NCI-H748 (cell line): ENCODE results near the gene SLC39A3.
A peak's percentile ranks its signal among the peaks of the same experiment; 100 is the strongest.

Experiments used
- DNase-seq: peaks from one replicate; lab custom pipeline; 2025; ENCODE audit not compliant: unreplicated experiment; lab: John Stamatoyannopoulos, UW

Gene SLC39A3, protein sequence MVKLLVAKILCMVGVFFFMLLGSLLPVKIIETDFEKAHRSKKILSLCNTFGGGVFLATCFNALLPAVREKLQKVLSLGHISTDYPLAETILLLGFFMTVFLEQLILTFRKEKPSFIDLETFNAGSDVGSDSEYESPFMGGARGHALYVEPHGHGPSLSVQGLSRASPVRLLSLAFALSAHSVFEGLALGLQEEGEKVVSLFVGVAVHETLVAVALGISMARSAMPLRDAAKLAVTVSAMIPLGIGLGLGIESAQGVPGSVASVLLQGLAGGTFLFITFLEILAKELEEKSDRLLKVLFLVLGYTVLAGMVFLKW

DNA sequence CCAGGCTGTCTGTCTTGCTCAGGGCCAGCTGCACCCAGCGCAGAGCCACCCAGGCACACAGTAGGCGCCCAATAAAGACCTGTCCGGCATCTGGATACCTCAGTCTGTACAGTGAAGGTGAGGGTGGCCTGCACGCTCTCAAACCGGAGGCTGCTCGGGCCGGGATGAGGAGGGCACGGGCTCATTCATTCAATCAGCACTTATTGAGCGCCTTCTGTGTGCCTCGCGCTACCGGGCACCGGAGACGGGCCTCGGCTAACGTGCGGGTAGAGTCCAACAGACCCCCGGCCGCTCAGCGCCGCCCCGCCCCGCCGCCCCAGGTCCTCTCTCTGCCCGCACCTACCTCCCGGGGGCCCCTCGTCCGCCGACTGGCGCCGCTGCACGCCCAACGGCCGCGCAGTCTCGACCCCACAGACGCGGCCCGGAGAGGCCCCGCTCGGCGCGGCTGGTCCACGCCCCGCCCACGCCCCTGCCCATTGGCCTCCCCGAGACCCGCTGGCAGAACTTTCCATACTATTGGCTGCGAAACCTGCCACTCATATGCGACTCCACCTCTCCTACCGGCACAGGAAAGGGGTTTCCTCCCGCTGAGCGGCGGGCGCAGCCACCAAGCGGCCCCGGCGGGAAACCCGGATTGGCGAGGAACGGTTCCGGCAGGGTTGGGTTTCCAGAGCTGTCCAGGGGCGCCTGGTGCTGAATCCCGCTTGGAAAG lies at the start of gene SLC39A3:
Gene SLC39A3 (minus strand): TSS at position 416 of the 712 bp plus-strand sequence. CDS start 2,760 bp downstream, outside the sequence.
- peak; percentile 93 for DNase-seq

DNA sequence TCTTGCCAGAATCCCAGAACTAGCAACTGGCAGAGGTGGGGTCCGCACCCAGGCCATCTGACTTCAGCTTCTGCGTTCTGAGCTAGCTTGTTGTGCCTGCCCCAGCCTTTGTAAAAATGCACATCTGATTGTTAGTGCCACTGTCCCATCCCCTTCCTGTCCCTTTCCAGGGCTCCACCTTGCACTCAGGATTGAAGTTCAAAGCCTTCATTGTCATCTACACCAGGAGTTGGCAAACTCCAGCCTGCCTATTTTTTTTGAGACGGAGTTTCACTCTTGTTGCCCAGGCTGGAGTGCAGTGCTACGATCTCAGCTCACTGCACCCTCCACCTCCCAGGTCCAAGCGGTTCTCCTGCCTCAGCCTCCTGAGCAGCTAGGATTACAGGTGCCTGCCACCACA lies 48.4 kb upstream of the SLC39A3 start:
- no peak for DNase-seq

DNA sequence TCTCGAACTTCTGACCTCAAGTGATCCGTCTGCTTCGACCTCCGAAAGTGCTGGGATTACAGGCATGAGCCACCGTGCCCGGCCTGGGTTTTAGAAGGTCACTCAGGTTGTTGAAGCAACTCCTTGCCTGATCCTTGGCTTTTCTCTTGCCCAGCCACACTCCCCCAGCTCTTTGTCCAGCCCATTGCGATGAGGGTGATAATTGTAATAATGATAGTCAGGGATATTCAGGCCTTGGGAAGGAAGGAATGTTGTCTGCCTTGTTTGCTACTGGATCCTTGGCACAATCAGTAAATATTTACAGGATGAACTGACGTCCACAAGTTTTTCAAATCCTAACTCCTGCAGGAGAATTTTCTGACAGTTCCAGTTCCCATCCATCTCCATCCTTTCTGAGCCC lies 47.3 kb upstream of the SLC39A3 start:
- DNase-seq = no peak

DNA sequence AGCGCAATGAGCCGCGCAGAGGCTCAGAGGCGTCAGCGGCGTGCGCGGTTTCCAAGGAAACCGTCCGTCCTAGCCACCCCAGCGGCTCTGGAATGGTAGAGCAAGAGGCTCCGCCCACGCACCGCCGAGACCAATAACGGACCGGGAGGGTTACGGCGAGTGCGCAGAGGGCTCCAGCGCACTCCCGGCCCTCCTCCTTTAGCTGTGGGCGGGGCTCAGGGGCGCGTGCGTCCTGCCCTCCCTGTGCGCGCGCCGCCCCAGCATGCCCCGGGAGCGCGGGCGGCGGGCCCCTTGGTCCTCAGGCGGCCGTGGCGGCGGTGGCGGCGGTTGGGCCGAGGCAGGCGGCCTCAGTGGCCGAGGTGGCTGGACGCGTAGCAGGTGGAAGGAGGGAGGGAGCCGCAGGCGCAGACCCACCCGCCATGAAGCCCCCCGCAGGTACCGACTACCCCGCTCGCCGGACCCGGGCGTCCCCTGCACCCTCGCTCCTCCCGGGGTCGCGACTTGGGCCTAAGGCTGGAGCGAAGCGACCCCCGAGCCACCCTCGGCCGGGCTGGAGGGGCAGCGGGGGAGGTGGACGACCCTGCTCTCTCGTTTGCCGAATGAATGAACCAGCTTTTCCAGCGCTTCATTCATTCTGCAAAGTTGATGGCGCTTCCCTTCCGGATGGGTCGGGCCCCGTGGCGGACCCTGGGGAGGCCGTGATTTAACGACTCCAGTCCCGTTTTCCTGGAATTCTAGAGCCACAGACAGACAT lies 45.6 kb upstream of the SLC39A3 start, which contains the start of gene THOP1:
Gene THOP1 (plus strand): TSS at position 260 of the 754 bp plus-strand sequence. CDS start 160 bp downstream, at position 420.
- DNase-seq = peak; percentile 98

DNA sequence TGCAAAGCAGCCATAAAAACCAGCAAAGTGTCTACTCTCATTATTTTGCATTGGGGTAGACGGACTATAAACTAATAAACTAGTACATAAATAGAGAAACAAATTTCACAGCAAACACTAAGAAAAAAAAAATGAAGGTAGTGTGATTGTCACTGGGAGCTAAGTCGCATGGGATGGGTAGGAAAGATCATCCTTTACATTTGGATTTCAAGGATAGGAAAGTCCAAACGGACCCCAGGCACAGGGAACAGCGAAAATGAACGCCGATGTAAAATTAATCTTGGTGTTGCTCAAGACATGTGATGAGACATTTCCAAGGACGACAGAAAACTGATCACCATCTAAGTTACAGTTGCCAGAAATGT lies 43.9 kb upstream of the SLC39A3 start:
- DNase-seq = no peak

DNA sequence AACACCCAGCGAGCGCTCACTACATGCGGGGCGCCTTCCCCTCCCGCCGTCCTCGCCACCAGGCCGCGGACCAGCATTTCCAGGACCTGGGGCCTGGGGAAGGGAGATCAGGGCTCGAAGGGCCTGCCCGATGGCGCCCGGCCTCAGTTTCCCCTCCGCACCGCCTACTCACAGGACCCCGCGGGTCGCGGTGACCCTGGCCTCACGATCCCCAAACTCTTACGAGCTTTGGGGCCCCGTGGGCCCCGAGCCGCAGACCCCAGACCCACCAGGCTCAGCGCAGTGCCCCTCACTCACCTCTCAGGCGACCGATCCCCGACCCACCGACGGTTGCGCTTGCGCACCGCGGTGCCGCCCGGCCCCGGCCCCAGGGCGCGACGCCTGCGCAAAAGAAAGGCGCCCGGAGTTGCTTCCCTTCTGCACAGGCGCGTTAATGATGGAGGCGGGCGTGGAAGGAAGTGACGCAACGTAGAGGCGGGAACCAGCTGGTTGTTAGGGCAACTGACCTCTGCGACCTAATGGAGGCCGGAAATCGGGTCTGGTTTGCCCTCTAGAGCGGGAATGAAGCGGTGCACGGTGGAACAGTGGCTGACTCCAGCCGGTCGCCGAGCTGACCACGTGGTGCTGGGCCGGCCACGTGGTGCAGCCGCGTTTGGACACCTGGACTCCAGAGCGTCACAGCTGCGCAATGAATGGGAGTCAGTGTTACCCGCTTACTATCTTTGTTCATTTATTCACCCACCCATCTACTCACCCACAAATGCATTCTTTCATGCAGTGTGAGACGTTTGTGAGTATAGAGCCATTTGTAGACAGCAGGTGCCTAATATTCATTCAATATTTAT lies 43.3 kb upstream of the SLC39A3 start, which contains the start of gene SGTA:
Gene SGTA (minus strand): TSS at position 338 of the 845 bp plus-strand sequence. CDS start 14,205 bp downstream, outside the sequence.
- DNase-seq = peak; percentile 98

DNA sequence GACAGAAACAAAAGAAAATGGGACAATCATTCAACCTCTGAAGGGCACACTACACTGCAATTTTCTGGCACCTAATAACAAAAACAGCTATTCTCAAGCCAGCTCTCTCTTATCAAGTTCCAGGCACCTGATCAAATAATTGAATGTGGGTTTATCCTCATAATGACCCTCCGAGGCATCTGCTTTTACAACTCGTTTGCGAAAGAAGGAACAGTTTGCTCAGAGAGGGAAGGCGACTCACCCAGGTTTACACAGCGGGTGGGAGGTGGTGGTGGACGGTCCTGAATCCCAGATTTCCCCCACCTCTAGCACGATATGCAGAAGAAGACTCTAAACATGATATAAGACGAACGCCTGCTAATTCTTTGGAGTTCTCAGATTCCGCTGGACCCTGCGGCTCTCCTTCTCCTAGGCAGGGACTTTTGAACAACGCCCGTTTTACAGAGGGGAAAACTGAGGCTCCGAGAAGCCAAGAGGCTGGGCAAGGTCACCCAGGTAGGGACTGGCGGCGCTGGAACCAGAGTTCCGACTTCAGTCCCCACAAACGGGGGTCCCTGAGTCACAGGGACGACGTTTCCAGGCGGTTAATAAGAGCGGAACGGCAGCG lies 42.6 kb upstream of the SLC39A3 start:
- DNase-seq = peak; percentile 10

DNA sequence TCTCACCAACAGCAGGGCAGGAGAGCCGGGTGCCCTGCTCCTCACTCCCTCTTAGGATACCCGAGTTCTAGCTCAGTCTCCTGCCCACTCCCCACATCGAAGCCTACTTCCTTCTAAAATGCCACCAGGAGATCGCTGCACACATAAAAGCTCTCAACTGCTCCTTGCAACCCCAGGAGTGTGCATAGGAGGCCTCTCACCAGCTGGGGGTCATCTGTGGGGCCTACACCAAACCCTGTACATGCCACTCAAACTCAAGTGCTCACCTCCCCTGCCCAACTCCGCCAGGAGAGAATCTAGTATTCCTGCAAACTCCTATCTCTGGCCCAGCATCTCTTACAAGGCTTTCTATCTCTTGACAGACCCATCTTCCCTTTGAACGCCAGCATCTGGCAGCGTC lies 40.5 kb upstream of the SLC39A3 start:
- DNase-seq = no peak

DNA sequence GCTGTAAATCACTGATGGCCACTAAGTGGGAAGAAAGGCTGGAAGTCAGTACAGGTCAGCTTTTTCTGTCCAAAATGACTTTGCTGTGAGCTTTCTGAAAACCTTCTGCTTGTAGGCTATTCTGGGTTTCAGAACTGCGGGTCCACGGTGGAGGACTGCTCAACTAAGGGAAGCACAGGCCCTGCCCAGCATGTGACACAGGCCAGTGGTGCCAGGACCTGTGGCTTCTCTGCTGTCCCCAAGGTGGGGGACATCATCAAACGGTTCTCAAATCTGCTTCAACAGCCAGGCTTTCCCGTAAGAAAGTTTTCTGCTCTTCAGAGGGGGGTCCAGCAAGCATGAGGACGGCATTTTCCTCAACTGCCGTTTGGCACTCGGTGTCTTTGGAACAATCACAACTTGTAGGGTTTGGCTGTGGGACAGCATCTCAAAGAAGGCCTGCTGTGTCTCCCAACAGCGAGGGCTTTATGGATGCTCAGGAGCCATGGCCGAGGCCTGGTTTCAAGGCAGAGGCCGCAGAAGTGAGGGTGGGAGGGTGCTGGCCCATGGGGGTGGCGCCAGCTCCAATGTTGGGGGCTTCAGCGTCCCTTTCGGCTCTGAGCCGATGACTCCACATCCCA lies 39.4 kb upstream of the SLC39A3 start:
- DNase-seq = no peak

DNA sequence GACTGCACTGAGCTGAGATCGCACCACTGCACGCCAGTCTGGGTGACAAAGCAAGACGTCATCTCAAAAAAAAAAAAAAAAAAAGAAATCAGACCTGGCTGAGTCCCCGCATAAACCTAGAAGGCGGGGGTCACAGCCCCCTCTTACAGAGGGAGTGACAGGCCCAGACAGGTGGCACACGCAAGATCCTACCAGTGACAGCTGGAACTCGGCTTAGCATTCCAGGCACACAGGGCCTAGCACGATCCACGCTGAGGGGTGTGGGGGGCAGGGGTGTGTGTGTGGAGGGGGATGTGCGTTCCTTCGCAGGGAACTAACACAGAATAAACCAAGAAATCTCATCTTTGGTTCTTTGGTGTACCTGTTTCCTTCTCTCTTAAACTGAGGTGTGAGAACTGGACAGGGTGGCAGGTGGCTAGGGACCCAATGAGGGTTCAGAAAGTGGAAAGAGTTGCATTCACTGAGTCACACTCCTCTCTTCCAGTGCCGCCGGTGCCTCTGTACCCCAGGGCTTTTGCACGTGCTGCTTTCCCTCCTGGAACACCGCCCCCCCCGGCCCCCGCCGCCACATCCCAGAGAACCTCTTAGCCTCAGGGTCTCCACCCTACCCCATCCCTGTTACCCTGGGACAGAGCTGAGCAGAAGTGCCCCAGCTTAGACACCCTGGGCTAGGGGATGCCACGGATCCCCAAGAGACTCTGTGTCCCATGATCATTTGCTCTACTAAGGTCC lies 38.3 kb upstream of the SLC39A3 start:
- DNase-seq = no peak

DNA sequence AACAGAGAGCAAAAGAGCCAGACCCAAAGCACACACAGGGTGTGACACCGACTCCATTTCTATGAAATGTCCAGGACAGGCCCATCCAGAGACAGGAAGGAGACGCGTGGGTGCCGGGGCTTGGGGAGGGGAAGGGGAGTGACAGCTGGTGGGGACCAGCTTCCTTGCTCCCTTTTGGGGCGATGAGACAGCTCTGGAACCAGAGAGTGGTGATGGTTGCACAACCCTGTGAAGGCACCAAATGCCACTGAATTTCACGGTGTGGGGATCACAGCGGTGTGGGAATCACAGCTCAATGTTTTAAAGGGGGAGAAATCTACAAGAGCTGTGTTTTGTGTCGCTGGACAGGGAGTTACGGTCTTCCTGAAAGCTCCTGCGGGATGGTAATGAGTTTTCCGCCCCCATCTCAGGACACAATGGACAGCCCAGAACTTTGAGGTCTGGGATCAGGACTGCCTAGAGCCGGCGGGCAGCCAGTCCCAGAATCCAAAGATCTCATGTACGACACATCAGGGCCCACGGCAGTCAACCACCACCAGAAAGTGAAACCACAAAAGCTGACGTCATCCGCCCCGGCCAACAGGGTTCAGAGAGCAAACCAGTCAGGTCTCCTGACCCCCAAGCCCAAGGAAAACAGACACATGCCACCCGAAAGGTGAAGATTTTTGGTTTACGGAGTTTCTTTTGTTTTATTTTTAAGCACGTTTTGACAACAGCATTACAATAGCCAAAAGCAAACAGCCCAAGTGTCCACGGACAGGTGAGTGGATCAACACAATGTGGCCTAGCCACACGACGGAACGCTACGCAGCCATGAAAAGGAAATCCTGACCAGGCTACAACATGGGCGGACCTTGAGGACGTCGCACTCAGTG lies 36.0 kb upstream of the SLC39A3 start:
- no peak for DNase-seq

DNA sequence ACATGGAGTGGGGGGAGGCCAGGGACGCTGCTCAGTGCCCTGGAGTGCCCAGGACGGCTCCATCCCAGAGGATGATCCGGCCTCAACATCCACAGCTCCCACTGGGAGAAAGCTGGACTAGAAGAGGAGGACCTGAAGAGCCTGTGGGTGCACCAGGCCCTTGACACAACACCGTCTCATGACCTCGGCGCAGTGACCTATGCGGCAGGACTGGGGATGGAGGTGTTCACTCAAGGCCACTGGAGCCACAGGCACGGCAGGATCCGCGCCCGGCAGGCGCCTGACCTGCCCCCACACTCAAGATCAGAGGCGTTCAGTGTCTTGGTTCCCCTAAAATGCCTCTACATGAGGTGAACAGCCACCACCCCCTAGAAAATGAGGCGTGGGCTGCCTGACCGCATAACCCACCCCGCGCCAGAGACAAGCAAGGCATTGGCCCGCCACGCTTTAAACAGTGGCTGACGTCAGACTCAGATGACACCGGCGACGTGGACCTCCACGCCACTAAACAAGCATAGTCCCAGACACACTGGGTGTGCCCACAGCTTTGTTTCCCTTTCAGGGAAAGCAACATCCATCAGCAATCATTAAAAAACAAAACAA lies 35.2 kb upstream of the SLC39A3 start:
- no peak for DNase-seq

DNA sequence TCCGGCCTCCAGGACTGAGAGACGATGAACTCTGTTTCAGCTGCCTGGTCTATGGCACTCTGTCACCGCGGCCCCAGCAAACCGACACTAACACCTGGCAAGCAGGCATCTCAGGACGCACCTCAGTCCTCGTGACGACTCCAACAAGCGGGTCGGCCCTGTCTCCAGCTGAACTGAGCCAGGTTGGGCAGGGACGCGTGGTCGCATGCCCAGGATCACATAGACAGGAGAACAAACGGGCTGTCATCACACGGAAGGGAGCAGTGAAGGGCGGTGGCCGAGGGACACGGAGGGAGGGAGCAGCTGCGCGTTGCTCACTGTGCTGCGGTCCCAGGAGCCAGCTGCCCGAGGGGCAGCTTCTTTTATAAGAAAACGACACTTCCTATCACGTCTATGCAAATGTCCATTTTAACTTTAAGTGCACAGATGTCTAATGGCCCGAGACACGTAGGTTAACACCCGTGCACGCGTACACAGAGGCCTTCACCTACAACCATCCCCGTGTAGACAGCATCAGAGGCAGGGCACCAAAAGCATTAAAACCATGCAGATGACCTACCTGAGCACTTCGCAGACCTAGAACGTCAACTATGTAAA lies 34.4 kb upstream of the SLC39A3 start:
- DNase-seq = no peak

DNA sequence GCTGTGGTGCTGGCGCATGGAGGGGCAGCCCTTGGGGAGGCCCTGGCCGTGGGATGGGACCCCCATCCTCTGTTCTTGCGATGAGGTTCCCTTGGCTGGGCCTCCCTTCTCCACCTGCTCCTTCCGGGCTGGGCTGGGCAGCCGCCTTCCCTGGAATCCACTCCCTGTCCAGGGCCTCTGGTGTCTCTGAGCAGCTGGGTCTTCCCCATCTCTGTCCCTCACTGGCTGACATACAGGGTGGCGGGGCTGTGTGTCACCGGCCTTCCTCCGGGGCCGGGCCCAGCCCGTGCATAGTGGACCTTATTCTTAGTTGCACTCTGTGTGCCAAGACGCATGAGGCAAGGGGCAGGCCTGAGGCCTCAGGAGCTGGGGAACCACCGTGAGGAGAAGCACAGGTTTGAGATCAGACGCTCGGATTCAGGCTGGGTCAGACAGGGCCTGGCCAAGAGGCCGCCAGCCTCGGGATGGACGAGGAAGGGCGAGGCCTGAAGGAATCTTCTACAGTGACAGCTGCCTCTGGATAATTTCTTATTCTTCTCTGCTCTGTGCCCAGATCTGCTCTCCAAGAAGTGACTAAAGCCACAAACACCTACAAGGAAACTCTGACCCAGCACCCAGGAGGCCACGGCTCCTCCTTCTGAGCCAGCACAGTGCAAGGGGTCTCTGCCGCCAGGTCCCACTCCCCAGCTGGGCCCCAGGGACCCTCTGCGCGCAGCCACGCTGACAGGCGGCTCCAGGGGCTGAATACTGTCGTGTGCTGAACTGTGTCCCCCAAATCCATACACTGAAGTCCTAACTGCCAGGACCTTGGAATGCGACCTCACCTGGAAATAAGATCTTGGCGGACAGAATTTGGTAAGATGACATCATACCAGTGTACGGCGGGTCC lies 32.2 kb upstream of the SLC39A3 start:
- no peak for DNase-seq

DNA sequence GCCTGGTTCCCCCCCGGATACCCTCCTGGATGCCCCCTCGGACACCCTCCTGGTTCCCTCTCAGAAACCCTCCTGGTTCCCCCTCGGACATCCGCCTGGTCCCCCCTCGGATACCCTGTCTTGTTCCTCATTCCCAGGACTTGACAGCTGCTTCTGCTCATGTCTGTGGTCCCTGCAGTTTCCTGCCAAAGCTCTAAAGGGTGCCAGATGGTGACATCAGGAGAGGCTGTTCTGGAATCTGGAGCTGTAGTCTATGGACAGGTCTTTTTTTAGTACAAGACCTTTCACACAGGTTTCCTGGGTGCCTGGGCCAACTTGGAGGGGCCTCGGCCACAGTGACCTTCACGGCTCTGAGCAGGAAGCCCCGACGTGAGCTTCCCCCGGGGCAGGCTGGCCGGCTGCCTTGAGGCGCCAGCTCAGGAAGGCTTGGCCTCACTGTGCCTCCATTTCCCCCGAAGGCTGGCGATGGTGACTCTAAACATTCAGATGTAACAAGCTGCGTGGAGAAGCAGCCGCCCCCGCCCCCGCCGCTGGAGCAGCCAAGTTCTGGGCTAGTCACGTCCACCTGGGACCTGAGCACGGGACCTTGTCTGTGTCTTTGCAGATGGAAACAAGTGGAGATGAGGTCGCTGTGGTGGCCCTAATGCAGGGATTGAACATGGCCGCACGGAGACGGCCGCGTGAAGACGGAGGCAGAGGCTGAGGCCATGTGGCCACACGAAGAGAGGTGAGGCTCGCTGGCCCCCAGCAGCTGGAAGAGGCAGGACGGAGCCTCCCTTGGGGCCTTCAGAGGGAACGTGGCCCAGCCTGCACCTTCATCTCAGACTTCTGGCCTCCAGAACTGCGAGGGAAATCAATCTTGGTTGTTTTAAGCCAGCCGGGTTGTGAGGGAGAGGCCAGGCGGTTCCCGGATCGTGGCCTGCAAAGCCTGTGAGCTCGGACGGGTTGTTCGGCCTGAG lies 30.5 kb upstream of the SLC39A3 start:
- no peak for DNase-seq
